ENCODE measurements around the gene ALPP.

- TF ChIP-seq ZGPAT (CRISPR knock-in tag; IDR thresholded peaks at IDR 0.05), result no peak
- TF ChIP-seq ZBTB20 (CRISPR knock-in tag; IDR thresholded peaks at IDR 0.05; ENCODE audit: borderline replicate concordance, low read depth), result no peak
- TF ChIP-seq SP2 (CRISPR knock-in tag; IDR thresholded peaks at IDR 0.05), result no peak
- no peak for TF ChIP-seq ATF1 (CRISPR knock-in tag; IDR thresholded peaks at IDR 0.05)
- no peak for TF ChIP-seq CTCF (CRISPR knock-in tag; IDR thresholded peaks at IDR 0.05)
- no peak for TF ChIP-seq NFYB (CRISPR knock-in tag; IDR thresholded peaks at IDR 0.05)
- TF ChIP-seq MAZ (IDR thresholded peaks at IDR 0.05; ENCODE audit: borderline replicate concordance, low read depth, low read length), result no peak
- no peak for TF ChIP-seq MAZ (CRISPR knock-in tag; IDR thresholded peaks at IDR 0.05; ENCODE audit: low read depth)
- TF ChIP-seq KMT2A (CRISPR knock-in tag; IDR thresholded peaks at IDR 0.05), result no peak
- no peak for TF ChIP-seq MYC (CRISPR knock-in tag; IDR thresholded peaks at IDR 0.05; ENCODE audit: borderline replicate concordance)
- no peak for TF ChIP-seq ZNF577 (CRISPR knock-in tag; IDR thresholded peaks at IDR 0.05; ENCODE audit: borderline replicate concordance, low read depth)
- TF ChIP-seq ATF3 (CRISPR knock-in tag; IDR thresholded peaks at IDR 0.05), result no peak
- no peak for TF ChIP-seq ADNP (CRISPR knock-in tag; IDR thresholded peaks at IDR 0.05)
- TF ChIP-seq RAD21 (CRISPR knock-in tag; IDR thresholded peaks at IDR 0.05), result no peak
- TF ChIP-seq MXD4 (CRISPR knock-in tag; IDR thresholded peaks at IDR 0.05), result no peak
Observed at GRCh38 chr2:232411901-232412629, 33.5 kb downstream of the ALPP start.
